Vagina (tissue), 2 donors: ENCODE data around the gene RFC4.

Source experiments
- CTCF ChIP-seq, 3 experiments: fragments of 450-650 bp in 2 of 3; fragments of 200-600 bp in 1 of 3; sonication (generic) in 1 of 3; IDR thresholded peaks; one replicate each; pipeline ENCODE4 v1.5.1; 2017 to 2019; ENCODE audit warnings: antibody characterized with exemption in 3 of 3, mild to moderate bottlenecking in 2 of 3, moderate library complexity in 2 of 3
- POLR2A ChIP-seq, 2 donors: fragments of 450-650 bp; IDR thresholded peaks; one replicate each; pipeline ENCODE4 v1.6.1; 2017; ENCODE audit warnings: antibody characterized with exemption in 2 of 2, mild to moderate bottlenecking in 2 of 2, moderate library complexity in 2 of 2
- POLR2AphosphoS5 ChIP-seq, 2 donors: sonication (generic); formaldehyde crosslinking; IDR thresholded peaks; one replicate each; pipeline ENCODE4 v1.9.0; 2017; ENCODE audit warnings: antibody characterized with exemption in 2 of 2, mild to moderate bottlenecking in 2 of 2, low read depth in 1 of 2; ENCODE audit not compliant: insufficient read depth in 1 of 2

GRCh38 chr3:186798239-186798874, 7.9 kb downstream of the RFC4 start:
- TF ChIP-seq POLR2A (IDR thresholded peaks at IDR 0.05) (no peak), CTCF (IDR thresholded peaks at IDR 0.05) (no peak), POLR2AphosphoS5 (IDR thresholded peaks at IDR 0.05; ENCODE audit: insufficient read depth in 1 of 2, low read depth in 1 of 2) (no peak)
